AG04449 (cell line): ENCODE data around the gene PSMA8.
"Not testable (repeated sequence)": the region's sequence is repeated elsewhere in the genome, so short reads cannot be mapped to it uniquely, and the experiment has no call there.

Experiments used
- CTCF ChIA-PET: fragments of 350-600 bp; formaldehyde crosslinking; extraction: SDS; loops from one replicate; lab custom pipeline; 2021; ENCODE audit warnings: antibody characterized with exemption; lab: Yijun Ruan, JAX
- POLR2A ChIA-PET: fragments of 400-600, 350-600 bp; formaldehyde crosslinking; extraction: SDS; loops from one replicate; lab custom pipeline; 2020; ENCODE audit warnings: antibody characterized with exemption, inconsistent platforms; lab: Yijun Ruan, JAX
- DNase-seq: peaks from one replicate; pipeline ENCODE4 v3.0.0-alpha.2; 2010; ENCODE audit warnings: low read depth, low spot score
- H3K4me3 ChIP-seq: 2 replicates; pipeline ENCODE4 v1.5.1; 2011; ENCODE audit warnings: low read depth, mild to moderate bottlenecking, control low read depth, low read length
- CTCF ChIP-seq: IDR thresholded peaks from one replicate; pipeline ENCODE4 v1.5.1; 2011; ENCODE audit warnings: mild to moderate bottlenecking, moderate library complexity, low read length, control low read depth, inconsistent platforms; ENCODE audit not compliant: insufficient read depth; ENCODE audit errors: missing control alignments

Gene PSMA8

GRCh38 chr18:26225915-26226228 lies 92.2 kb downstream of the PSMA8 start:
- H3K4me3 ChIP-seq = peak overlapping the region; percentile 71
- DNase-seq = no peak
- no peak for TF ChIP-seq CTCF
- CTCF ChIA-PET = no interaction called here
- POLR2A ChIA-PET = no interaction called here

DNA sequence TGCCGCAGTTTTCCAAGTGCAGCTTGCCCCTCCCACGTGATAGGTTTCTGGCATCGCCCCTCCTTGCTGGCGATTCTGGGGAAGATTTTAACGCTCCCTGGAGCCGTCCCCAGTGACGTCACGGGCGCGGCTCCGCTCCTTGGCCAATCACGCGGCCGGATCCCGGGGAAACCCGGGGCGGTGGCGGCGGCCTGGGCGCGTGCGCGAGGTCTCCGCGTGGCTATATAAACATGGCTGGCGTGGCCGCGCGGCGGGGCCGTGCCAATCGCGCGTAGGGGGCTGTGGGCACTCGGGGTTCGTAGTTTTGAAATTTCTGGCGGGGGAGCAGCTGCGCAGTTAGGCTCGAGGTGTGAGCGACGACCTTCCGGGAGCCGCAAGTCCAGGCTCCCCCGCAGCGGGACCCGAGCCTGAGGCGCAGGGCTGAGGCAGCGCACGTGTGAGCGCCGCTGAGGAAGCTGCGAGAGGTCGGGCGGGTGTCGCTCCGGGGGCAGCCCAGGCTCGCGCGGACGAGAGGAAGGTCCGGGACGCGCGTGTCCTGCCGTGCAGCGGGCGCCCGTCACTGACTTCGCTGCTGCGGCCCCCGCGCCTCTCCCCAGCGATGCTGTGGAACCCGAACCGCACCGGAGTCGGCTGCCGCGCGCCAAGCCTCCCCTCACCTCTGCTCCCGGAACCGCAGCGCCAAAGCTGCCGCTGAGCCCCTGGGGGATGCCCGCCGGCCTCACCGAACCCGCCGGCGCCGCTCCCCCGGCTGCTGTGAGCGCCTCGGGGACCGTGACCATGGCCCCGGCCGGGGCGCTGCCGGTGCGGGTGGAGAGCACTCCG lies 92.8 kb downstream of the PSMA8 start, which contains the start of gene TAF4B:
Gene TAF4B, plus strand, starts transcription at position 217 of the 822 bp plus-strand sequence. Its CDS starts 489 bp downstream, at position 706.
- POLR2A ChIA-PET = interaction anchor here (0.7 kb wide), 1 partner anchor 915 kb away, joined by 3 read pairs; no protein-coding TSS in a partner anchor
- peak; percentile 0 for DNase-seq
- no peak for TF ChIP-seq CTCF
- H3K4me3 ChIP-seq = peak within 1 kb of the TSS; percentile 71
- CTCF ChIA-PET = no interaction called here

DNA sequence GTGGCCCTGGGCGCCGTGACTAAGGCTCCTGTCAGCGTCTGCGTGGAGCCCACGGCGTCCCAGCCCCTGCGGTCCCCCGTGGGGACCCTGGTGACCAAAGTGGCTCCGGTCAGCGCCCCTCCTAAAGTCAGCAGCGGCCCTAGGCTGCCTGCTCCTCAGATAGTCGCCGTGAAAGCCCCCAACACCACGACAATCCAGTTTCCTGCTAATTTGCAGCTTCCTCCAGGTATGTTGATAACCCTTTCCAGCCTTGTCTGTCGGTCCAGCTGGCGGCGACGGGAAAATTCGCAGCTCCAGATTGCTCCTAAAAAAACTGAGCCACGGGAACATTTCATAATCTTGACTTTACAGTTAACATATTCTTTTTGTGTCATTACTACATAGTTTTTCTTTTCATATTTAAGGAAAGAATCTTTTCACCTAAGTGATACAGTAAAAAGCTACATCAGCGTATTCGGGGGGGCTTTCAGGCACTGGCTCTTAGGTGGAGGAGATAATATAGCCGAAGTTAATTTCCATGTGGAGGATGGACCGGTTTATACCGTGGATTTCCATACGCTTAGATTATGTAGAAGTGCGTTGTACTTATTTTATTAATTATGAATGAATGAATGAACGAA lies 93.5 kb downstream of the PSMA8 start:
- no peak for TF ChIP-seq CTCF

DNA sequence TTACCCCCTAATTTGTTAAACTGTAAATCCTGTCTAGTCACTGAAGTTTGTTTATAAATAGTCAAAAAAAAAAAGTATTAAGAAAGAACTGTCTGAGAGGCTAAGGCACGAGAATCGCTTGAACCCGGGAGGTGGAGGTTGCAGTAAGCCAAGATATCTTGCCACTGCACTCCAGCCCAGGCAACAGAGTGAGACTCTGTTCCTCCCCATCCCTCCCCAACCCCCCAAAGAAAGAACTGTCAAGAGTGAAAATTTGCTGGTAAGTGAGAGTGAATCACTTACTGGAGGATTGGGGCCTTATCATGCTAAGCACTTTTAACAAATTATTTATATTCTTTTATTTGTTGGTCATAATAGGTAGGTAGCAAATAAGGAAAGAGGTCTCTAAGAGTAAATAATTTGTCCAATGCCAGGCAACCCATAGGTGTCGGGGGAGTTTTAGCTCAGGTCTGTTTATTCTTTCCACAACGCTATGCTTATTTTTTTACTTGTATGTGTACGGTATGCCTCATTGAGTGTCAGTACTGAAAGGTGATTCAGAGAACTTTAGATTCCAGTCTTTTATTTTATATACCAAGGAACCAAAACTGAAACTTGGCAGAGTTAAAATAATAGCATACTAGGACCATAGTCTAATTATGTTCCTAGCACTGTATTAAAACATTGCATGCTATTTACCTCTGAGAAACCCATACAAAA lies 95.0 kb downstream of the PSMA8 start:
- DNase-seq = no peak
- TF ChIP-seq CTCF = no peak
- POLR2A ChIA-PET = no interaction called here
- CTCF ChIA-PET = no interaction called here
- no peak overlapping the region for H3K4me3 ChIP-seq

More for the DNA sequence above, 93.5 kb downstream of the PSMA8 start:
- peak overlapping the region; percentile 71 for H3K4me3 ChIP-seq
- DNase-seq = no peak
- ChIA-PET POLR2A (no interaction called here), CTCF (no interaction called here)

GRCh38 chr18:26230497-26230896 lies 96.8 kb downstream of the PSMA8 start:
- no peak overlapping the region for H3K4me3 ChIP-seq
- ChIA-PET POLR2A (no interaction called here), CTCF (no interaction called here)
- DNase-seq = no peak
- no peak for TF ChIP-seq CTCF

- H3K4me3 ChIP-seq = no peak overlapping the region
- POLR2A ChIA-PET = no interaction called here
- CTCF ChIA-PET = no interaction called here
- DNase-seq = no peak
- TF ChIP-seq CTCF = no peak
Measured at GRCh38 chr18:26233208-26233607, 99.5 kb downstream of the PSMA8 start.

DNA sequence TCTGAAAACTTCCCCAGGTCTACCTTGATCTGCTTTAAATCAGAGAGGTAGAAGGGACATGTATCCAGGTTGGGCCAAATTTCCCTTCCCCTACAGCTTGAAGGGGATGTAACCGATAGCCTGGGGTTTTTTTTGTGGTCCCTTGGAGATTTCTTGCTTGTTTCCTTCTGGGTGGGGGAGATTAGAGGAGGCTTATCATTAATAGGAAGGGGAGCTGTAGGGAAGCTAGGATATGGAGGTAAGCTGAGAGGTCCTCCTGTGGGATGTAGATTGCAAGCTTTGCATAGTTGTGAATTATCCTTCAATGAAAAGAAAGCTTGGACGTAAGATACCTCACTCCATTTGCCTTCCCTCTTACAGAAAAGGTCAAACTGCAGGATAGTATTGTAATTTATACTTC lies 103.7 kb downstream of the PSMA8 start:
- POLR2A ChIA-PET, H3K4me3 ChIP-seq, CTCF ChIA-PET, DNase-seq: not testable (repeated sequence)

- H3K4me3 ChIP-seq, CTCF ChIA-PET, DNase-seq, POLR2A ChIA-PET: not testable (repeated sequence)
Measured at GRCh38 chr18:26238718-26239117, 105.0 kb downstream of the PSMA8 start.

GRCh38 chr18:26242392-26242791 lies 108.7 kb downstream of the PSMA8 start:
- DNase-seq, H3K4me3 ChIP-seq, CTCF ChIA-PET, POLR2A ChIA-PET: not testable (repeated sequence)
